GM18526 (cell line): ENCODE results near the gene LRRC10B.

Experiments
- POLR2A ChIP-seq: IDR thresholded peaks from 3 replicates; pipeline ENCODE4 v1.6.1; 2011; ENCODE audit not compliant: insufficient read length; ENCODE audit errors: extremely low read depth

LRRC10B gene

GRCh38 chr11:61532134-61533038 is 23.8 kb downstream of the LRRC10B start:
- TF ChIP-seq POLR2A = no peak

GRCh38 chr11:61533039-61533375 is 24.5 kb downstream of the LRRC10B start:
- no peak for TF ChIP-seq POLR2A

GRCh38 chr11:61533401-61533800 is 24.9 kb downstream of the LRRC10B start:
- no peak for TF ChIP-seq POLR2A

GRCh38 chr11:61534025-61534932 is 25.7 kb downstream of the LRRC10B start:
- no peak for TF ChIP-seq POLR2A

- TF ChIP-seq POLR2A = no peak
Observed at GRCh38 chr11:61534933-61535839, 26.6 kb downstream of the LRRC10B start.

- no peak for TF ChIP-seq POLR2A
Observed at GRCh38 chr11:61535998-61536675, 27.6 kb downstream of the LRRC10B start.

- no peak for TF ChIP-seq POLR2A
Observed at GRCh38 chr11:61536676-61537270, 28.2 kb downstream of the LRRC10B start.

GRCh38 chr11:61537326-61537725 is 28.8 kb downstream of the LRRC10B start:
- TF ChIP-seq POLR2A = no peak

- TF ChIP-seq POLR2A = no peak
Observed at GRCh38 chr11:61538636-61538961, 30.1 kb downstream of the LRRC10B start.

GRCh38 chr11:61539006-61539405 is 30.5 kb downstream of the LRRC10B start:
- TF ChIP-seq POLR2A = no peak

- no peak for TF ChIP-seq POLR2A
Observed at GRCh38 chr11:61539831-61540357, 31.3 kb downstream of the LRRC10B start.

GRCh38 chr11:61540528-61540927 is 32.0 kb downstream of the LRRC10B start:
- TF ChIP-seq POLR2A = no peak

- no peak for TF ChIP-seq POLR2A
Observed at GRCh38 chr11:61541598-61541997, 33.0 kb downstream of the LRRC10B start.

GRCh38 chr11:61542024-61542461 is 33.5 kb downstream of the LRRC10B start:
- TF ChIP-seq POLR2A = no peak
